Retinal pigment epithelial cell (primary cell): ENCODE measurements around the gene GABRR3.

ENCODE experiments used
- DNase-seq: peaks from one replicate; pipeline ENCODE4 v3.0.0-alpha.2; 2010; ENCODE audit warnings: low read depth
- H3K4me3 ChIP-seq: 2 replicates; pipeline ENCODE4 v1.5.1; 2011; ENCODE audit warnings: mild to moderate bottlenecking, low read length, control low read depth, moderate library complexity
- CTCF ChIP-seq: conservative IDR thresholded peaks from 2 replicates; pipeline ENCODE4 v1.5.1; 2011; ENCODE audit warnings: low read depth, low read length, control low read depth, inconsistent platforms

The GABRR3 gene

DNA sequence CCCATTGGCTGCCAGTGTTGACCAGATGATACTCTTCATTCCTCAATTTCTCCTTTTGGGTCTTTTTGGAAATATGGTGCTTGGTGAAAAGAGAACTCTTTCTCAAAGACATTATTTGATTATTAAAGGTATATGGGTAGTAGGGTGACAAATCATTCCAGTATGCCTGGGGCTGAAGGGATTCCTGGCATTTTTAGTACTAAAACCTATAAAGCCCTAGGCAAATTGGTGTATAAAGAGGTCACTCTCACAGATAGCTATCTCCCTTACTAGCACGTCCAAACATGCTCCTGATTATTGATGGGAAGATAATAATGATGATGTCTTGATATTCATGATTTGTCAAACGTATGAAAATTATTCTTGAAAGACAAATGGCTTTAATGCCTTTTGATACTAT, 1.1 kb downstream of the GABRR3 start:
- H3K4me3 ChIP-seq = no peak overlapping the region
- TF ChIP-seq CTCF = no peak
- no peak for DNase-seq

DNA sequence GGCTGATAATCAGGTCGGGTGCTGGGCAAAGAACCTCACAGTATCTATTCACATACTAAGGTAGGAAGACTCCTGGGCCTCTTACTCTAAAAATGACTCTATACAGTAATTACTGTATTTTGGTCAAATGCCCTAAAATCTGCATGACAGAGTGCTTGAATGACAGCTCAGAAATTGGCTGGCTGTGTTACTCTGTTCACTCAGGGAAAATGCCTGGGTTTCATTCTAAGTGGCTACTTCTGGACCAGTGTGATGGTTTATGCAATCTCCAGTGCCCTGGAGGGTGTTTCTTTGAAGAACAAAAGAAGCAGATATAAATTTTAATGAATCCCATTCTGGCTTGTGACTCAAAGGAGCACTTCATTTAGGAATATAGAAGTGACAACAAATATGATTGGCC, 2.2 kb downstream of the GABRR3 start:
- TF ChIP-seq CTCF = no peak
- H3K4me3 ChIP-seq = no peak overlapping the region
- DNase-seq = no peak

GRCh38 chr3:98032265-98032664, 2.9 kb downstream of the GABRR3 start:
- H3K4me3 ChIP-seq = no peak overlapping the region
- no peak for DNase-seq
- TF ChIP-seq CTCF = no peak

GRCh38 chr3:98029083-98029482, 6.0 kb downstream of the GABRR3 start:
- no peak overlapping the region for H3K4me3 ChIP-seq
- no peak for TF ChIP-seq CTCF
- no peak for DNase-seq

DNA sequence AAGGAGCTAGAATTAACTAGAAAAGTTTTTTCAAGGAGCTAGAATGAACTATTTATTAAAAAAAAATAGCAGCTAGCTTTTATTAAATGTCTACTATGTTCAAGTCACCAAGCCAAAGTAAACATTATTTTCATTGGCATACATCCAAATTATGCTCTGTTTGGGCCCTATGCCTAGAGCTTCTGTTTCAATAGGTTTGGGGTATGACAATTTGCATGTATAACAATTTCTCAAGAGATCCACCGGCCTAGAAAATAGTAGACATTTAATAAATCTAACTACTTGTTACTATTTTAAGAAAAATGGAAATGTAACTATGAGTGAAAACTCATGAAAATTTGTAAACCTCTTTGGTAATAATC, 8.0 kb downstream of the GABRR3 start:
- H3K4me3 ChIP-seq = no peak overlapping the region
- TF ChIP-seq CTCF = no peak
- no peak for DNase-seq

GRCh38 chr3:98026425-98027084, 8.6 kb downstream of the GABRR3 start:
- no peak overlapping the region for H3K4me3 ChIP-seq
- DNase-seq = no peak
- TF ChIP-seq CTCF = no peak

GRCh38 chr3:98025392-98025945, 9.6 kb downstream of the GABRR3 start:
- no peak for DNase-seq
- H3K4me3 ChIP-seq = no peak overlapping the region
- no peak for TF ChIP-seq CTCF
